HG03135 (cell line): ENCODE data around the gene NTM.

Experiments
- ATAC-seq: cut with Tn5 transposase; IDR thresholded peaks from one replicate; pipeline ENCODE4 v1.9.1; 2021; ENCODE audit warnings: mild to moderate bottlenecking, moderate library complexity; ENCODE audit not compliant: unreplicated experiment

The NTM gene

DNA sequence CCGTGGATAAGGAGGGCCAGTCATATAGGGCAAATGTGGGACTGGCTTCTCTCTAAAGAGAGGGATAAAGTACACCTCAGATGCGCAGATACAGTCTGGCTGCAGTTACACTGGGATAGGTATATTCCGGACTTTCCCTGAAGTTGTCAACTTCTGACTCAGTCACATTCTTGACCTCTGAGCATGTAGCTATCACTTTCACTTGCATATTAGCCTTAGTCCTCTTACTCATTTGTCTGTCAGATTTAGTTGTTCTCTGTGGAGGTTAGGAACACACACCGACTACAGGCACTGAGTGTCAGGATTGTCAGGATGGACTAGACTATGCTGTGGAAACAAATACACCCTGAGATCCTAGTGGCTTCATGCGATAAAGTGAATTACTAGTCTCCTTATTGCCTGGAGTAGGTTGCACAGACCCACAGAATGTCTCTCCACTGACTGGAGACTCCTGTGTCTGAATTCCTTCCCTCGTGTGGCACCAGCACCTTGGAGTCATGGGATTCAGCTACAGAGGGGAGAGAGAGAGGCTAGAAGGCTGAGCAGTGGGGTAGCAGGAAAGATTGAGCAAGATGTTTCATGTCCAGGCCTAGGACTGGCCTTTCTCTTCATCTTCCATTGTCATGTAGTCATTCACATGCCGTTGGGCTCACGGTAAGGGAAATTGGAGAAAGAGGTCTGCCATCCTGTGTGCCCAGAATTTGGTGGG lies 654.3 kb downstream of the NTM start:
- no peak for ATAC-seq

DNA sequence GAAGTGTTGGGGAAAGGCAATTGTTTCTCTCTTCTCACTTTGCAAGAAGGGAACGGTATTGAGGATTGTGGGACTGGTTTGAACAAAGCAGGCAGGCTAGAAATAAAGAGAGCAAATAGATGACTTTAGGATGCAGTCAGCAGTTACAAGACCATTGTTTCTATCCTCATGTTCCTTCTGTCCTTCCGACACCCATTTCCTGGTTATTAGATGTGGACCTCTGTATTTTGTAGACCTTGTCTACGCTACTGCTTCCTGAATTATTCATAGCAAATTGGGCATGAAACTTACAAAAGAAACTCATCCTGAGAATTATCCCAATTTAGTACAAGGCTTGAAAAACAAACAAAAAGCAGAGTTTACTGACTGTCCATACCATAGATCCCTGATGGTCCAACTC lies 656.3 kb downstream of the NTM start:
- no peak for ATAC-seq

DNA sequence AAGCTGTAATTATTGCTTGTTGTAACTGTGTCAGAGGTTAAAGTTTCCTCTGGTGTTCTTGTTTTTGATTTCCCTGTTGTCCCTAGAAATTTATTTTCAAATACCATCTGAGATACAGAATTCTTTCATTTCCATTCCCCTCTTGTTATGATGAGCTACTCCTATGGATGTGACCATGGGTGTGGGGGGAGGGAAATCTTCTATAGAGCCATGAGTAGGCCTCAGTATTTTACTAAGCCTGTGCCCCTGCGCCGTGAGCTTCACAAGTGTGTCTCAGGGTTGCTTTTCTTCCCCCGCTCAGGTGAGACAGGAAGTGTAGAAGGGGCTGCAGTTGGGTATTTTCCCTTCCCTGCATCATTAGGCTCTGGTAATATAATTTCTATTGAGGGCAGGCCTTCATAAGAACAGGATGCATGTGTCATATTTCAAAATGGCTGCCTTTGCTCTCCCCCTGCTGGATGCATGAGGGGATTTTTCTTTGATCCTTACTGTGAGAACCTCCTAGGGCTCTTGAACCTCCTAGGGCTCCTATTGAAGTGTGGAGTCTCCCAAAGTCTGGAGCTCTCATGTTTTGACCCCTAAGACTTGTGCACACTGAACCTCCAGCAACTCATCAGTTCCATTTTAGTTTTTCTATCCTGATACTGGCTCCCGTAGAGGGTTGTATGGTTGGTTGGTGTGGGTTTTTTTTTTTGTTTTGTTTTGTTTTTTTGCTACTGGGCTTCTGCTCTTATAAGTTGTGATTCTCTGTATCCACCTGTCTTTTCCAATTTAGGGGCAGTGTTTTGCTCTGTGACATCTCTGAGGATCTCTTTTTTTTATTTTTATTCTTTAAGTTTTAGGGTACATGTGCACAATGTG lies 658.2 kb downstream of the NTM start:
- no peak for ATAC-seq

DNA sequence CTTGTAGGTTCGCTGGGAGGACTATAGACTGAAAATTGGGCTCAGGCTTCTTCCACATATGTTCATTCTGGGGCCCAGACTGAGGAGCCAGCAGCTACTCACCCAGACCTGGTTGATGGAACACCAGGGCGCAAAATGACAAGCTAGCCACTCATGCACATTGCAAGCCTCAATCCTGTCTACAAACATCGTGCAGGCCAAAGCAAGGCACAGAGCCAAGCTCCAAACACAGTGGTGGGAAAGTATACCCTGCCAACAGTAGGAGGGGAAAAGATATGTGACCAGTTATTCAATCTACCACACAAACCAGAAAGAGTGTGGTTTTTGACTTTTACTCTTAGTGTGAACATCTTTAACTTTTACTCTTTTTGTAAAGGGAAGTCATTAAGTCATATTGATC lies 660.5 kb downstream of the NTM start:
- ATAC-seq: no peak

DNA sequence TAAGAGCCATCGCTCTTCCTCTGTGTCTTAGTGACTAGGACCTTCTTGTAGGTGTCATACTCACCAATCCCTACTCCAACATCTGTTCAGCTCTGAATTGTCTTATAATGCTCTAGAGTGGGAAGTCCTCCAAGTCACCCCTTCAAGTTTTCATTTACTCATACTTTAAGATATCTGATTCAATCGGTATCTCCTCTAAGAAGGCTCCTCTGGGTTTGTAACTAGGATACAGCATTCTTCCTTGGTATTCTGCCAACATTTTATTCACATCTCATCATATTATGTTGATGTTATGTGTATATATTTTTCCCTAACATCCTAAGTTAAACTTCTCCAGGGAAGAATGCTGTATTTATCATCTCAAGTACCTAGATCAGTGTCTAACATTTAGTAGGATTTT lies 662.1 kb downstream of the NTM start:
- no peak for ATAC-seq

DNA sequence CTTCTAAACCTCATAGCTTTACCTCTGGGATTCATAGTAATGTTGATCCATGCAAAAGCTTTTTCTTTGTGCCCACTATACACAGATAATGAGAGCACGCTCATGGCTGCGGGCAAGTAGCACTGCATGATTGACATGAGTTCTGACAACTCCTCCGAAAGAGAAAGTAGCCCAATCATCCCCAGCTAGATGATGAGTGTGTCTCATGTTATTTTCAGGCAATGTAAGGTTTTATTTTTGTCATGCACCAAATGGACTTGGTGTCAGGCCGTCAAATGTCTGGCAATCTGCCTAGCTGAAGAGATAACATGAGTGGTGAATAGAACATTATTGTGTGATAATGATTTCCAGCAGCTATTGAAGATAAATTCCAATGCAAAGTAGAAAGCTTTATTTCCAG lies 662.6 kb downstream of the NTM start:
- ATAC-seq: no peak

DNA sequence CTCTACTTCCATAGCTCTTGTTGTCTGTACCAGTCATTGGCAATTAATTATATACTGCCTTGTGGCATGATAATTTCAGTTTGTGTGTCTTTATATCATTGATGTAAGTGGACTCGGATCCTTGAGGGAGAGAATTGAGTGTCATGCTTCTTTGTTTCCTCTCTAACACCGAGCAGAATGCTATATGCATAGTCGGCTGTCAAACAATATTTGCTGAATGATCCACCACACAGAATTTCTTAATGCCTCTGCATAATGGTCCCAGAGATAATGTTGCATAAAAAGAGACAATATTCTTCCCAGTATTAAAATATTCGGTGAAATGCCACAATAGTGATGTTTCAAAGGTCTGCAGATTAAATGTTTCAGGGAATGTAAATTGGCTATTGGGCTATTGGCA lies 664.8 kb downstream of the NTM start:
- no peak for ATAC-seq

DNA sequence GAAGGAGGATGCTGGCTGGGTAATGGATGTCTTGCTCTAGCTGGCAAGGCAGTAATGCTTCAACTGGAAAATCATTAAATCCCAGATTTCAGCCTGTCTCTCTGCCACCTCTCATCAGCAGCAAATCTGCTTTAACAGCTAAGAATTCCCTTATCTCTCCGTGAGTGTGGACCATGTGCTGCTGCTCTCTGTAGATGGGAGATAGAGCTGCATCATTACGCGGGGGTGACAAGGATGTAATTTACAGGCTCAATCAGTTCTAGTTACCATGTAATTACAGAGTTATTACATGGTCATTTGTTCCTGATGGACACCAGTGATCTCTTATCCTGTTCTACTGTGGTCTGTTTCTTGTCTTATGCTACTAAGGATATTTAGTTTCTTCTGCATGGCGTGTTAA lies 665.4 kb downstream of the NTM start:
- ATAC-seq: no peak

DNA sequence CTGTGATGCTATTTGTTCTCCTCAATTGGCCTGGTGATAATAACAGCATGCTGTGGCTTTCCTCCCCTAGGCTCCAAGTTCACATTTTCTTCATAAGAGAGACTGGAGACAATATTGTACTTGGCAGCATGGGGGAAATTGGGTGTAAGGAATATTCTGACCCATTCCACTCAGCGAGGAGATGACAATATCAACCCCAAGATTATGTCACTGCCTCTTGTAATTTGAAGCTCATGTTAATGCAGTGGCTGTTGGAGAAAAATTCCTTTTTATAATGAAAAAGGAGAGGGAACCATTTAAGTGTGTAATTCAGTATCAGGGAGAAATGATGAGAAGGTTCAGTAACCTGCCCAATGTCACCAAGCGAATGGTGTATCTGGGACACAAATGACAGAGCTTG lies 665.8 kb downstream of the NTM start:
- ATAC-seq: no peak

DNA sequence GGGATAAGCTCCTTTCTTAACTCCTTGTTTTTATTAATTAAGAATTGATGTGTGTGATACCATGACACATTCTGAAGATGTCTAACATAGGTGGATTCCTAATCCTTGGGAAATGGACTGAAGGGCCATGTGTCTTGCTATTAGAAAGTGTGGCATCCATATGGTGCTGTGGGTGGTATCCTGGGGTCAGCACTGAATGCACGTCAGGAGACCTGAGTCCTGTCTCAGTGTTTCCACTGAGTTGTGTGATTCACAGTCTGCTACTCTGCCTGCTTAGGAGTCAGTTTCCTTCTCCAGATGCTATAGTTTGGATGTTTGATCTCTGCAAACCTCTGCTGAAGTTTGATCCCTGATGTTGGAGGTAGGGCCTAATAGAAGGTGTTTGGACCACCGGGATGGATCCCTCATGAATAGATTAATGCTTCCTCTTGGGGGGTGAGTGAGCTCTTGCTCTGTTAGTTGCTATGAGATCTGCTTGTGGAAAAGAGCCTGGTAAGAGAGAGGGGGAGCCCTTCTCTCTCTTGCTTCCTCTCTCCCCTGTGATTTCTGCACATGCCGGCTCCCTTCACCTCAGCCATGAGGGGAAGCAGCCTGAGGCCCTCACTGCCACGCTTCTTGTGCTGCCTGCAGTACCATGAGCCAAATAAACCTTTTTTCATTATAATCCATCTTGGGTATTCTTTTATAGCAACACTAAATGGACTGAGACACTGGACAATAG lies 666.5 kb downstream of the NTM start:
- no peak for ATAC-seq

DNA sequence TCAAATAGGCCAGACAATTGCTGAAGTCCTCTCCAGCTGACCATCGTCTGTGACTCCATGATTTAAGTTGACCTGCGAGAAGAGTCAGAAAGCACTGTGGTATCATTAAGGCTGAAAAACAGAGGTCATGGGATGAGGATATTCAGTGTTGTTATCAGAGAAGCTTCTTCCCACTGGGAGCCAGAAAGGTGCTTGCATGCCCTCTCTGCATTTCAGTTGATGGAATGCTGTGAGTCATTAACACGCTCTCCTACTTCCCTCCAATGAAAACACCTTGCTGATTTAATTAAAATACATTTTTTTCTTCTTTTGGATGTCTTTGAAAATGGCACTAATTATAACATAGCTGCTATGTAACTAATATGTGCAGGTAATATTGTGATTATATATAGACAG lies 667.0 kb downstream of the NTM start:
- ATAC-seq: no peak

DNA sequence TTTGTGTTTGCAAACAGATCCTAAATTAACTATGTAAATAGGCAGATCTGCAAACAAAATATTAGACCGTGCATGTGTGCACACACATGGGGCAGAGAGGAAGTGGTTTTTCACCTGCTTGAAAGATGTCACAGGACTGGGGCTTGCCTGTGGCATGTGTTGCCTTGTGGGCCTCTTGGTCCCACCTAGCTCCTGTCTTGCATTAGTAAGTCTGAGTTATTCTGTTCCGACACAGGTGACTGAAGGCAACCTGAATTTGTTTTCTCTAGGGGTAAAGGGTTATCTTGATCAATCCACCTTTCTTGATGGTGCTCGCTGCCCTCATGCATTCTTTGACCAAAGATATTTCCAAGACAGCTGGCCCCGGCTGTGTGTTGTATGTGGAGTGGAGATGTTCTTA lies 667.5 kb downstream of the NTM start:
- no peak for ATAC-seq

DNA sequence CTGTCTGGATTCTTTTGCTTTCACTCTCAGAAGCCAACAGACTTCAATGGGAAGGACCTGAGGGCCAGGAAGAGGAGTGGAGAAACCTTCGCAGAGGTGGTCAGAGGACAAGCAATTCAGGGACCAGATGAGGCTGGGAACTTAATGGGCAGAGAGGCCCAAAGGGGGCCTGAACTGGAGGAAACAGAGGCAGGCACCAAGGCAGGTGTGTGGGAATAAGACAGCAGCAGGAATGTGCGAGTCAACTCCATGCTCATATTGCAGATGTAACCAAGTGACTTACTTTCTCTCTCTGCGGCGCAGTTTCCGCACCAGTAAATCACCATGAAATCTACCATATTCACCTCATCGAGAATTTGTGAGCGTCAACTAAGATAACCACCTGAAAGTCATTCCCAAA lies 669.1 kb downstream of the NTM start:
- no peak for ATAC-seq

DNA sequence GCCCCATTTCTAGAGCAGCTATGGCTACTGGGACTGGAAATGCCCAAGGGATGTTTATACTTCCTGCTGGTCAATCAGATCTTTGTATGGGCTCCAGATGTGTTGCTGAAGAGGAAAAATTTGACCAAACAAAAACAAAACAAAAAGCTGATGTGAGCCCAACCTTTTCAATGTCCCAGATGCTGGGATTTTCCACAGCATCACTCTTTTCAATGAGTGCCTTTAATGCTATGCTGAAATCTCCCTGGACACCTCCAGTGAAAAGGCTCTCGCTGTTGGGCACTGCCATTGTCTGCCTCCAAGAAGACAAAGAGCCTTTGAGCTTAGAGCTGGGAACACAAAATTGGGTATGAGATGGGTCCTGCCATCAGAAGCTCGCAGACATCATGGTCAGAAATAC lies 671.9 kb downstream of the NTM start:
- no peak for ATAC-seq

DNA sequence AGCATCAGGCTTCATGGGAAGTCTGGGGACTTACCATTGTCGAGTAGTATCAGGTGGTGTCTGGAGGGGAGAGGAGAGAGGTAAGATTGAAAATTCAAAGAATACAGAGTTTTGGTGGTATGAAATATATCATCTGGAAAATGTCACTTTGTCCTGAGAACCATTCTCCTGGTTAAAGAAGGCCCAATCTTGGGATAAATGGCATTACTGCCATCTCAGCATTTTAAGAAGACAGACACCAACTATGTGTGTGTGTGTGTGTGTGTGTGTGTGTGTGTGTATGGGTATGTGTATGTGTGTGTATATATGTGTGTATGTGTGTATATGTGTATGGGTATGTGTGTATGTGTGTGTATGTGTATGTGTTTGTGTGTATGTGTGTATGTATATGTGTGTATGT lies 673.3 kb downstream of the NTM start:
- ATAC-seq: no peak

DNA sequence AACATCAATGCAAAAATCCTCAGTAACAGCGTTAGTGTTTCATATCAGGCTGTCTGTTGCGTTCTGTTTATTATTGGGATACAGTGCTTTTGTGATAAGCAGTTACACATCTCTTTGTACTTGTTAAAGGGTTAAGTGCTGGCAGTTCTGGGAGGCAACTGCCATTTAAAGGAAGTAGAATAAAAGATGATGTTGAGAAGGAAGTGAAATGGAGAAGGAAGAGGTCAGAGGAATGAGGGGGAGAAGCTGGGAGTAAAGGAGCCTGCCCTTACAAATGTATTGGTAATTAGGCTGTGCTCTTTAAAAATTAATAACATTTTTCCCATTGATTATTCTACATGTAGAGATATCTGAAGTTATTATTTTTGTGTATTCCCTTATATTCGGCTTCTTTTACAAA lies 674.7 kb downstream of the NTM start:
- no peak for ATAC-seq

DNA sequence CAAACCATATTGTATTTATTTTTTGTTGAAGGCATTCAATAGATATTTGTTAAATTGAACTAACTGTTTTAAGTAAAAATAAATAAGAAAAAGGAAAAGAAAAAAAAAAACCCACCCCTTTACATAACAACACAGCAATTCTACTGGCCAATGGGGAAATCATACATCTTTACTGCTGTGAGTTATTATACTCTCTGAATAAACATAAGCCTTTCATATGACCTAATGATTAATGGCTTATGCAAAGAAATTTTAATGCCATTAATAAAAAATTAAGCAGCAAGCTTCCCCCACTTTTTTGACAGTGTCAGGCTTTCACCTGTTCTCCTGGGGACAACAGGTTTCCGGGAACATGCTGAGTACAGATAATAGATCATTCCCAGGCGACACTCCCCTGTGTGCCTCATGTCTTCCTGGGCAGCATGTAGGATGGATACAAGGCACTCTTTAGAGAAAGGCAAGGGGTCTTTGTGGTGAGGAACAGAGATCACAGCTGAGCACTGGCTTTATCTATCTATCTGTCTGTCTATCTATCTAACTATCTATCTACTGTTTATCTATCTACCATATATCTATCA lies 676.0 kb downstream of the NTM start:
- no peak for ATAC-seq

DNA sequence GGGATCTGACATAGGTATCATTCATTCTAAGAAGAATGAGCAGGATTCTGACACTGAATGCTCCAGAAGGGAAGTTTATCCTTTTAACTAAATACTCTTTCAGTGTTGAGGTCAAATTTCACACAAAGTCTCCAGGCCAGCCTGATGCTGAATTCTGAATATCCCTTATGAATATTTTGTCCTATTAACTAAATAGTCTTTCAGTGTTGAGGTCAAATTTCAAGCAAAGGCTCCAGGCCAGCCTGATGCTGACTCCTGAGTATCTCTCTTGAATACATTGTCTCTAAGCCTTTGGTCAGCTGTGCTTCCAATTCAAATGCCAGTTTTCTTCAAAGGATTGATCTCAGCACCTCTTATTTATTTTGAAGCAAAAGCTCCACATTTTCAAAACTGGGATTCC lies 676.8 kb downstream of the NTM start:
- no peak for ATAC-seq

DNA sequence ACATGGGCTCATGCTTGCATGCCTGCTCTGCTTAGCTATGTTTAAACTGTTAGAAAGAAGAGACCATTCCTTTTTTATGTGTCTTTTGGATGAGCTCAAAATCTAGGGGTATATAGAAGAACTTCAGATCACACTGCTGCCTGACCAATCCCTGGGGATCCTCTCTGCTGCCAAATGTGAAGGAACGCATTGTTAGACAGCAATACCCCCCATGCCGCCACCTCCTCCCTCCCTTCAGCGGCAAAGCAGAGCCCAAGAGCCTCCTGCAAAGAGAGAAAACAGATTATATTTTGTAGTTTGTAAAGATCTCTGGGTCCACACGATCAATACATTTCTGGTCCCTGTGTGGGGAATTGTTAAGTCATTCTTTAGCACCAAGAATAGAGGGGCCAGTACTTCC lies 677.6 kb downstream of the NTM start:
- no peak for ATAC-seq

DNA sequence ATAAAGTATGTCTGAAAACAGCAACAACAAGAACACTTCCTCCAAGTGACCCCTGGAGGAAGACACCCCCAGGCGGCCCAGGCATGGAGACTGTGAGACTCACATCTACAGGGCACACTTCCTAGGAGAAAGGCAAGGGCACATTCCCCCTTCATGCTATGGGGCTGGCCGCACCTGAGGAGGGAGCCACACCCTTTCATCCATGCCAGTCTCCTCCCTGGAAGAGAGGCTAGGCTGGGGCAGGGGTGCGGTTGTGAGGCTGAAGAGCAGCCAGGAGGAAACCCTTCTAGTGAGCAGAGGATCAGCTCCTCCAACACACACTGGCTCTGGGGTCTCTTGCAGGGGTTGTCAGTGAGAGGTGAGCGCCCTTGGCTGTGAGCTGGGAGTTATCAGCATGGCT lies 678.8 kb downstream of the NTM start:
- no peak for ATAC-seq

DNA sequence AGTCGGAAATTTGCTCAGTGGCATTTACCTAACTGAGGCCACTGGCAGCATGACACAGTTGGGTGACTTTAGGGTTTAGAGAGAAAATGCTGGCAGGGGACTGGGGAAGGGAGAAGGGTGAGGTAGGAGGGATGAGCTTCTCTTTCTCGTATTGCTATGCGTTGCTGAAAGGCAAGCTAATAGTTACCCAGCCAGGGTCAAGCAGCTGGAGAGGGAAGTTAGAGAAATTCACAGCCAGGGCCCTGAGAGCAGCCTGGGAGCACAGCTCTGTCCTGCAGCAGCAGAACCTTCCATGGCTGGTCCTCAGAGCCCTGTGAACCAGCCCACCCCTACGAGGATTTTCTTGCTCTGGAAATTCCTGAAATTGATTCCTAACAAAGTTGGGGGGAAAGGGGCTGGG lies 679.6 kb downstream of the NTM start:
- no peak for ATAC-seq
